ENCODE results near the gene AP2A2. TPM values are rescaled to one million over a fixed set of nuclear protein-coding genes. Genes with fewer than 3 reads are reported as not detected.

AP2A2 gene
- total RNA-seq, 1 experiment from 2014 or later = 123 TPM

DNA sequence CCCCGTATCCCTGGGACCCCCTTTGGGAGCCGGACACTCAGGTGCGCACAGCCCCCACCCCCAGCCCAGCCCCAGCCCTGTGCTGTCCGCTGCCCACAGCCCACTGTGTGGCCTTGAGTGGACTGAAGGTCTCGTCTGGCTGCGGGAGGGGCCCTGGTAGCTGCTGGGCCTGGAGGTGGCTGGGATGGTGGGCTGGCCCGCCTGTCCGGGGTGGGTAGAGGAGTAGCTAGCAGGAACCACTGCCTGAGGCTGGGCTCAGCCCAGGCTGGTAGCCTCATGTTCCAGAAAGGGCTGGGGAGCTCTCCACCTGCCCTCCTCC, 115.4 kb downstream of the AP2A2 start:
- no peaks in the 10 kb centered on the region for H3K9me3 ChIP-seq (ENCODE audit: control insufficient read depth, insufficient read depth, low read depth, low read length)
- TF ChIP-seq SIN3A (IDR thresholded peaks at IDR 0.05; ENCODE audit: borderline replicate concordance, insufficient read depth, low read depth, low read length) (no peak), POLR2AphosphoS5 (IDR thresholded peaks at IDR 0.05; ENCODE audit: low read depth, low read length) (no peak), TCF7L2 (IDR thresholded peaks at IDR 0.05; ENCODE audit: low read depth, low read length) (no peak)
- TF ChIP-seq, protein P1, sequence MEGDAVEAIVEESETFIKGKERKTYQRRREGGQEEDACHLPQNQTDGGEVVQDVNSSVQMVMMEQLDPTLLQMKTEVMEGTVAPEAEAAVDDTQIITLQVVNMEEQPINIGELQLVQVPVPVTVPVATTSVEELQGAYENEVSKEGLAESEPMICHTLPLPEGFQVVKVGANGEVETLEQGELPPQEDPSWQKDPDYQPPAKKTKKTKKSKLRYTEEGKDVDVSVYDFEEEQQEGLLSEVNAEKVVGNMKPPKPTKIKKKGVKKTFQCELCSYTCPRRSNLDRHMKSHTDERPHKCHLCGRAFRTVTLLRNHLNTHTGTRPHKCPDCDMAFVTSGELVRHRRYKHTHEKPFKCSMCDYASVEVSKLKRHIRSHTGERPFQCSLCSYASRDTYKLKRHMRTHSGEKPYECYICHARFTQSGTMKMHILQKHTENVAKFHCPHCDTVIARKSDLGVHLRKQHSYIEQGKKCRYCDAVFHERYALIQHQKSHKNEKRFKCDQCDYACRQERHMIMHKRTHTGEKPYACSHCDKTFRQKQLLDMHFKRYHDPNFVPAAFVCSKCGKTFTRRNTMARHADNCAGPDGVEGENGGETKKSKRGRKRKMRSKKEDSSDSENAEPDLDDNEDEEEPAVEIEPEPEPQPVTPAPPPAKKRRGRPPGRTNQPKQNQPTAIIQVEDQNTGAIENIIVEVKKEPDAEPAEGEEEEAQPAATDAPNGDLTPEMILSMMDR (IDR thresholded peaks at IDR 0.05) = no peak
- TF ChIP-seq, protein P2, sequence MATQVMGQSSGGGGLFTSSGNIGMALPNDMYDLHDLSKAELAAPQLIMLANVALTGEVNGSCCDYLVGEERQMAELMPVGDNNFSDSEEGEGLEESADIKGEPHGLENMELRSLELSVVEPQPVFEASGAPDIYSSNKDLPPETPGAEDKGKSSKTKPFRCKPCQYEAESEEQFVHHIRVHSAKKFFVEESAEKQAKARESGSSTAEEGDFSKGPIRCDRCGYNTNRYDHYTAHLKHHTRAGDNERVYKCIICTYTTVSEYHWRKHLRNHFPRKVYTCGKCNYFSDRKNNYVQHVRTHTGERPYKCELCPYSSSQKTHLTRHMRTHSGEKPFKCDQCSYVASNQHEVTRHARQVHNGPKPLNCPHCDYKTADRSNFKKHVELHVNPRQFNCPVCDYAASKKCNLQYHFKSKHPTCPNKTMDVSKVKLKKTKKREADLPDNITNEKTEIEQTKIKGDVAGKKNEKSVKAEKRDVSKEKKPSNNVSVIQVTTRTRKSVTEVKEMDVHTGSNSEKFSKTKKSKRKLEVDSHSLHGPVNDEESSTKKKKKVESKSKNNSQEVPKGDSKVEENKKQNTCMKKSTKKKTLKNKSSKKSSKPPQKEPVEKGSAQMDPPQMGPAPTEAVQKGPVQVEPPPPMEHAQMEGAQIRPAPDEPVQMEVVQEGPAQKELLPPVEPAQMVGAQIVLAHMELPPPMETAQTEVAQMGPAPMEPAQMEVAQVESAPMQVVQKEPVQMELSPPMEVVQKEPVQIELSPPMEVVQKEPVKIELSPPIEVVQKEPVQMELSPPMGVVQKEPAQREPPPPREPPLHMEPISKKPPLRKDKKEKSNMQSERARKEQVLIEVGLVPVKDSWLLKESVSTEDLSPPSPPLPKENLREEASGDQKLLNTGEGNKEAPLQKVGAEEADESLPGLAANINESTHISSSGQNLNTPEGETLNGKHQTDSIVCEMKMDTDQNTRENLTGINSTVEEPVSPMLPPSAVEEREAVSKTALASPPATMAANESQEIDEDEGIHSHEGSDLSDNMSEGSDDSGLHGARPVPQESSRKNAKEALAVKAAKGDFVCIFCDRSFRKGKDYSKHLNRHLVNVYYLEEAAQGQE (IDR thresholded peaks at IDR 0.05; ENCODE audit: insufficient read depth in 1 of 2, low read depth in 2 of 2, low read length in 1 of 2) = no peak
- ATAC-seq (no peak), DNase-seq (ENCODE audit: low read depth, low spot score) (no peak)
- in situ Hi-C loops (cut with HindIII; ENCODE audit: low pct_unique_long_range_greater_than_20kb, low sequenced_read_pairs) = no loop called here
- no peak overlapping the region for H3K27ac ChIP-seq (ENCODE audit: low read length)
- ChIA-PET CTCF (interaction anchor here (0.6 kb wide), 1 partner anchor 78 kb away, joined by 4 read pairs; no protein-coding TSS in a partner anchor), POLR2A (no interaction called here)
- no peaks in the 10 kb centered on the region for H3K36me3 ChIP-seq (ENCODE audit: control insufficient read depth, insufficient read depth, low read length)
- no peaks in the 10 kb centered on the region for H3K27me3 ChIP-seq (ENCODE audit: control insufficient read depth, insufficient read depth, low read length)
- no TSS peak for BruUV-seq (replicated peaks)
- intact Hi-C loops (cut with micrococcal nuclease; ENCODE audit: unreplicated experiment) = no loop called here
- no peak overlapping the region for H3K4me3 ChIP-seq (ENCODE audit: low read depth in 2 of 2, low read length in 2 of 2)
- peaks cover 29% of the 10 kb centered on the region for H3K4me1 ChIP-seq (ENCODE audit: control insufficient read depth, insufficient read depth, low read length)

DNA sequence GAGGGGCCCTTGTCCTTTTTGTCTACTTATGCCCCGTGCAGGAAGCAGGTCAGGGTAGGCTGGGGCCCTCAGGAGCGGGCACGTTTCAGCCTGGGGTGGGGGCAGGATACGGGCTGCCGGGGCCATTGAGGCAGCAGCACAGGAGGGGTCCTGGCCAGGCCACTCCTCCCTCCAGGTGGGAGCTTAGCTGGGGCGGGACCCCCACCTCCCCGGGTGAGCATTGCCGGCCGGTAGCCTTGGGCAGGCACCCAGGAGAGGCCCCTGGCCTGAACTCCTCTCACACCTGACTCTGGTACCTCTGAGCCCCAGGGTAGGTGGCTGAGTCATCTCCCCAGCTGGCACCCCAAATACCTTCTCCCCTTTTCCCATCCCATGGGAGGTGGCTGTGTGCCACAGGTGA, 115.8 kb downstream of the AP2A2 start:
- DNase-seq (ENCODE audit: low read depth, low spot score) (no peak), ATAC-seq (peak; percentile 27)
- intact Hi-C loops (cut with micrococcal nuclease; ENCODE audit: unreplicated experiment) = no loop called here
- H3K27me3 ChIP-seq (ENCODE audit: control insufficient read depth, insufficient read depth, low read length) = no peaks in the 10 kb centered on the region
- H3K9me3 ChIP-seq (ENCODE audit: control insufficient read depth, insufficient read depth, low read depth, low read length) = no peaks in the 10 kb centered on the region
- no peak overlapping the region for H3K4me3 ChIP-seq (ENCODE audit: low read depth in 2 of 2, low read length in 2 of 2)
- ChIA-PET CTCF (interaction anchor here (0.6 kb wide), 1 partner anchor 78 kb away, joined by 4 read pairs; no protein-coding TSS in a partner anchor), POLR2A (no interaction called here)
- TF ChIP-seq SIN3A (IDR thresholded peaks at IDR 0.05; ENCODE audit: borderline replicate concordance, insufficient read depth, low read depth, low read length) (no peak), POLR2AphosphoS5 (IDR thresholded peaks at IDR 0.05; ENCODE audit: low read depth, low read length) (no peak), TCF7L2 (IDR thresholded peaks at IDR 0.05; ENCODE audit: low read depth, low read length) (no peak)
- TF ChIP-seq, protein P1 (IDR thresholded peaks at IDR 0.05) = no peak
- TF ChIP-seq, protein P2 (IDR thresholded peaks at IDR 0.05; ENCODE audit: insufficient read depth in 1 of 2, low read depth in 2 of 2, low read length in 1 of 2) = no peak
- no peaks in the 10 kb centered on the region for H3K36me3 ChIP-seq (ENCODE audit: control insufficient read depth, insufficient read depth, low read length)
- H3K27ac ChIP-seq (ENCODE audit: low read length) = no peak overlapping the region
- BruUV-seq (replicated peaks) = no TSS peak
- in situ Hi-C loops (cut with HindIII; ENCODE audit: low pct_unique_long_range_greater_than_20kb, low sequenced_read_pairs) = no loop called here
- peaks cover 26% of the 10 kb centered on the region for H3K4me1 ChIP-seq (ENCODE audit: control insufficient read depth, insufficient read depth, low read length)
